Inferior parietal cortex (tissue), 1 donor: ENCODE results near the gene LAMC3.

Experiments
- DNase-seq: peaks from one replicate; pipeline ENCODE4 v3.0.0-alpha.2; 2016; ENCODE audit errors: extremely low spot score

Gene LAMC3

GRCh38 chr9:131011274-131012022 lies 2.5 kb downstream of the LAMC3 start:
- DNase-seq, result no peak

- DNase-seq, result no peak
Observed at GRCh38 chr9:131012023-131012334, 3.0 kb downstream of the LAMC3 start.

- no peak for DNase-seq
Observed at GRCh38 chr9:131012396-131012917, 3.5 kb downstream of the LAMC3 start.

GRCh38 chr9:131013015-131013755 lies 4.2 kb downstream of the LAMC3 start:
- no peak for DNase-seq

- DNase-seq, result no peak
Observed at GRCh38 chr9:131013771-131014676, 5.0 kb downstream of the LAMC3 start.

DNA sequence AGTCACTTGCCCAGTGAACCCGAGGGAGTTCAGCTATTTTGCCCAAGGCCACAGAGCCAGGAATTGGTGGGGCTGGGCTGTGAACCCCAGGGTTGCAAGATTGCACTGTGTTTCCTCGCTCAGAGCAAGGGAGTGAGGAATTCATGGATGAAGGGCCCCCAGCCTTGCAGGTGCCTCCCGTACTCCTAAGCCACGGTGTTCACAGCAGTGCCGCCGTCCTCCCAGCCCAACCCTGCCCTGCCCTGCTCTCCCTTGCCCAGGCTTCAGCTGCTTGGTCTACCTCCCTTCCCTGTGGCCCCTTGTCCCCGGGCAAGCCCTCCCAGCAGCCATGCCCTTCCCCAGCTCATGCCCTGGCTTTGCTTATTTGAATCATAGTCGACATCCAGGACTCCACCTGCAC lies 6.1 kb downstream of the LAMC3 start:
- no peak for DNase-seq

DNA sequence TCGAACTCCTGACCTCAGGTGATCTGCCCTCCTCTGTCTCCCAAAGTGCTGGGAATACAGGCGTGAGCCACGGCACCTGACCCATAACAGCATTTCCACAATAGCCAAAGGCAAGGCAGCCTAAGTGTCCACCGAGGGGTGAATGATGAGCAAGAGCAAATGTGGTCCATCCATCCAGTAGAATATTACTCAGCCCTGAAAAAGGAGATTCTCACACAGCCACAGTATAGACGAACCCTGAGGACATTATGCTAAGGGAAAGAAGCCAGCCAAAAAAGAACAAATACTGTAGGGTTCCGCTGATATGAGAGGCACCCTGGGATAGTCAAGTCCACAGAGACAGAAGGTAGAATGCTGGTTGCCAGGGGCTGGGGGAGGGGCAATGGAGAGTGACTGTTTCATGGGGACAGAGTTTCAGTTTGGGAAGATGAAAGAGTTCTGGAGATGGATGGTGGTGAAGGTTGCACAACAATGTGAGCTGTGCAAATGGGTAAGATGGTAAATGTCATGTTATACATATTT lies 7.0 kb downstream of the LAMC3 start:
- DNase-seq, result no peak

DNA sequence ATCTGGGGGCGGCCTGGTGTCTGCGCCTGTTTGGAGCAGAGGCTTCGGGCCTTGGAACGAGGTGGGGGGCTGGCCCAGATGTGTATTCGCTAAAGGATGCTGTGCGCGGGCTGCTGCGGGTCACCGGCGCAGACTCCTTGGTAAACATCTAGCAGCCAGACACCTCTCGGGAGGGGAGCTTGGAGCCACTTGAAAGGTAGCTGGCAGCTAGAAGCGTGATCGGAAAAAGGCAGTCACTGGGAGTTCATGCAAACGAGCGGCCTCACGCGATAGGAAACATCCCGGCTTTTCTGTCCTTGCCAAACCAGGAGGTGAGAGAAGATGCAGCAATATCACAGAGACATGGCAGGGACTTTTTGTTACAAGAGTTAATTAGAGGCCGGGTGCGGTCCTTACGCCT lies 8.1 kb downstream of the LAMC3 start:
- no peak for DNase-seq

GRCh38 chr9:131018621-131019020 lies 9.6 kb downstream of the LAMC3 start:
- DNase-seq, result no peak

DNA sequence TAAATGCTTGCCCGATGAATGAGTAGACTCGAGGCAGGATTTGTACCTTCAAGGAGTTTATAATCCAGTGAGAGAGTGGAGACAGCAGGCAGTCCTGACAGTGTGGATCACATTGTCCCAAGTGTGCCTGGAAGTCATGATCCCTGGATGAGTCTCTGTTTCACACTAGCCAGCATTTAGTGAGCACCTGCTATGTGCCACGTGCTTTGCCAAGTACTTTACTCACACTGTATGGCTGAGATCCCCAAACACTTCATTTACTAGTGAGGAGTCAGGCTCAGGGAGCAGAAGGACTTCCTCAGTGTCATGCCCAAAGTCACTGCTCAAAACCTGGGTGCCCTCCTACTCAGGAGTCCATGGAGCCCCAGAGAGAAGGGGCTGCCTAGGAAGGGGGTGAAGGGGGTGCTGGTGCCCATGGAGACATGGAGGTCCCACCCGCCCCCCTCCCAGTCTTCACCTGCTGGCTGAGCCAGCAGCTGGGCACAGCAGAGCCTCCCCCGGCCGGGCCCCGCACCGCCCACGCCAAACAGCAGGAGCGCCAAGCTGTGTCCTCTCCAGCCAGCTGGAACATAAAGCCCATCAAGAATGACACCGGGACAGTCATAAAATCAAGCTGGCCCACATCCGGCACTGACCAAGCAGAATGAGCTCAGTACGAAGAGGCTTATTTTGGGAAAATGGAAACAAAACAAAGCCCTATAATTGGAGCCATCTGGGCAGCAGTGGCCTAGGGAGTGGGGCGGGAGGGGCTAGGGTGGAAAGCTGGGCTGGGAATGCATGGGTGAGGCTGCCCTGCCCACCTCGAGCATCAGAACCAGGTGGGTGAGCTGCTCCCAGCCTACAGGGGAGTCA lies 10.6 kb downstream of the LAMC3 start:
- DNase-seq, result no peak

GRCh38 chr9:131020388-131020787 lies 11.4 kb downstream of the LAMC3 start:
- no peak for DNase-seq

DNA sequence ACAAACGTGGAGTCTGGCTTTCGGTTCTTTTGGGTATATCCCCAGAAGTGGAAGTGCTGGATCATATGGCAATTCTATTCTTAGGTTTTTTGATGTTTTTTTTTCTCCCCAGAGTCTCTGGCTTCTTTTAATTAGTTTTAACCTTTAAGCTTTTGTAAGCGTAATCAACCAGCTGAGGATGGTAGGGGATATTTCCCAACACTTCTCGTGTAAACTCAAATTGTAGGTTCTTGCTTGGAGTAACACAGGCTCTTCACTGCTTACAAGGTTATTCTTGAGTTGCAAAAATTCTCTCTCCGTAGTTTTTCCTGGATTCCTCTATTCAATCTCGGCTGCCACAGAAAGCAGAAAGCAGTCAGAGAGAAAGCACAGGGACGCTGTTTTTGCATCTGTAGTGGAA lies 11.9 kb downstream of the LAMC3 start:
- DNase-seq, result no peak

- DNase-seq, result no peak
Observed at GRCh38 chr9:131021785-131022184, 12.8 kb downstream of the LAMC3 start.

DNA sequence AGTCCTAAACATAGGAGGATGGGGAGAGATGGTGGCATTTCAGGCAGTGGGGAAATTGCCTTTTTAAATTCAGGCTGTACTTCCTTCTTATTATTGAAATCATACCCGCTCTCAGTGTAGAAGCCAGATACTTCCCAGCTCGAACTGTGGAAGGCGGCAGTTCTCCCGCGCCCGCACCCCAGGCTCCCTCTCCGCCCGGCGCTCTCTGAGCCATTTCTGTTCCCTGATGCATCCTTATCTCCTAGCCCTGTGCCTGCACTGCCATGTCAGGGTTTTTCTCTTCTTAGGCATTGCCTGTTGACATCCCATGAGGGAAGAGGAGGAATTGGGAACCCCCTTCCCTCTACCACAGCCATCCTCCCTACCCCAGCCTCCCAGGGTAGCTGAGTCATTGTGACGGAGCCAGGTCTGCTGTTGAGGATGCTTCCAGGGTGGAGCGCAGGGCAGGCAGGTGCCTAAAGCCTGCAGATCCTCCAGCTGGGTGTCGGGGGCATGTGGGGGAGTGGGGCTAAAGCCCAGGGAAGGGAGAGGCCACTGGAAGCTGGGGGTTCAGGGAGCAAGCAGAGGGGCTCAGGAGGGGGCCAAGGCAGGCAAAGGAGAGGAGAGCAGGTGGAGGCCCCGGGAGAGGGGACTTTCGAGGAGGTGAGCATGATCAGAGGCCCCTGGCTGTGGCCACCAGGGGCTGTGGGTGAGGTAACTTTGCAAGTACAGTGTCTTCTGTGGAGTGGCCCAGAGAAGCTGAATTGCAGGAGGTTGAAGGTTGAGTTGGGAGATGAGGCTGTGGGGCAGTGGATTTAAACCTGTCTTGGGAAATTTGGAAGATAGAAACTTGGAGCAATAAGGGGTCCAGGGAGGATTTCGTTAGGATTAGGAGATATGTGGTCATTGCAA lies 16.2 kb downstream of the LAMC3 start:
- DNase-seq, result no peak

DNA sequence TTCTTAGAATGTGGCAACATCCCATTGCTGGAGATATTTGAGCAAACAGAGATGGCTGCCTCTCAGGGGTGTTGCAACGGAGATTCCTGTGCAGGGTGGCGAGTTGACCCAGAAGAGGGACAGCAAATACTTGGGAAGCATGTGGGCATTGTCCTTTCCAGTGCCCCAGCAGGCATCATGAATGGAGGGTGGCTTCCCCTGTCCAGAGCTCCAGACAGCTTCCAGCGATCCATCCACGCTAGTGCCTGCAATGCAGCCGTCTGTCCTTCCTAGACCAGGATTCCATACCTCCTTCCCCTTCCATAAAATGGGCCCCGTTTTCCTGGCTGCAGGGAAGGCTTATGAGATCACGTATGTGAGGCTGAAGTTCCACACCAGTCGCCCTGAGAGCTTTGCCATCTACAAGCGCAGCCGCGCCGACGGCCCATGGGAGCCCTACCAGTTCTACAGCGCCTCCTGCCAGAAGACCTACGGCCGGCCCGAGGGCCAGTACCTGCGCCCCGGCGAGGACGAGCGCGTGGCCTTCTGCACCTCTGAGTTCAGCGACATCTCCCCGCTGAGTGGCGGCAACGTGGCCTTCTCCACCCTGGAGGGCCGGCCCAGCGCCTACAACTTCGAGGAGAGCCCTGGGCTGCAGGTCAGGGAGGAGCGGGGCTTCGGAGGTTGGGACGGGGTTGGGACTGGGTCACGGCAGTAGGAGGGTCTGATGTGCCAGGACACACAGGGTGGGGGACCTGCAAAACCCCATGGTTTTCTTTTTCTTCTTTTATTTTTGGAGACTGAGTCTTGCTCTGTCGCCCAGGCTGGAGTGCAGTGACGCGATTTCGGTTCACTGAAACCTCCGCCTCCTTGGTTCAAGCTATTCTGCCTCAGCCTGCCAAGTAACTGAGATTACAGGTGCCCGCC lies 17.2 kb downstream of the LAMC3 start:
- DNase-seq, result no peak

DNA sequence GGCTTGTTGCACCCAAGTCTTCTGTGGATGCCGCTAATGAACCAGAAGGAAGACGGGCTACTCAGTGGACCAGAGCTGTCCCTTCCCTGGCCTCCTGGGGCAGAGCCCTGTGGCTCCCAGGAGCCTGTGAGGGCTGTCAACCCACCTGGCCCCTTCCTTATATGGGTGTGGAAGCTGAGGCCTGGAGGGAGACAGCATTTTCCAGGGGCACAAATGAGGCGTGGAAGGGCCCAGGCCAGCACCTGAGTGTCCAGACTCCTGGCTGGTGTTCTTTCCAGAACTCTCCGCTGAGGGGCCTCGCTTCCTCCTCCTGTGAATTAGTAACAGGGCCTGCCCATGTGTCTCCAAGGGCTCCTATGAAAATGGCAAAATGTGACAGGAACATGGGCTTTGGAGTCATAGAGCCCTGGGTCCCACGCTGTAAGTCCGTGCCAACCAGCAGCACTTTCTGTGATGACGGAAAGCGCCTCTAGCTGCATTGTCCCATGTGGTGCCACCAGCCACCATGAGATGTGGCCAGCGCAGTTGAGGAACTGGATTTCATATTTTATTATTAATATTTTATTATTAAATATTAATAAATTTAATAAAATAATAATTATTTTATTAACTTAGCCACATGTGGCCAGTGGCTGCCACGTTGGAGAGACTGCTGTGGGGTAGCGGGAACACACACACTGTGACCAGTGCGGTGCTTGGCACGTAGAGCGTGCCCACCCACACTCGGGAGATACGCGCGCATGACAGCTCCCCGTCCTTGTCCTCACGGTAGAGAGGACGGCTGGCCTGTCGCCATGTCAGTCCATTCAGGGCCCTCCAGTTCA lies 18.3 kb downstream of the LAMC3 start:
- DNase-seq, result no peak

DNA sequence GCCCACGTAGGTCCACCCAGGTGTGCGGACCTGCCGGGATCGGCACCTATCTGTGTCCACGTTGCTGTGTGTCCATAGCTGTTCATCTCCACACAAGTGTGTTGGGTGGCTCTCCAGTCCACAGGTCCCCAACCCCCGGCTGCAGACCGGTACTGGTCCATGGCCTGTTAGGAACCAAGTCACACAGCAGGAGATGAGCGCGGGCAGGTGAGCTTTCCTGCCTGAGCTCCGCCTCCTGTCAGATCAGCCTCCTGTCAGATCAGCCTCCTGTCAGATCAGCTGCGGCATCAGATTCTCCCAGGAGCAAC lies 18.9 kb downstream of the LAMC3 start:
- DNase-seq, result no peak

DNA sequence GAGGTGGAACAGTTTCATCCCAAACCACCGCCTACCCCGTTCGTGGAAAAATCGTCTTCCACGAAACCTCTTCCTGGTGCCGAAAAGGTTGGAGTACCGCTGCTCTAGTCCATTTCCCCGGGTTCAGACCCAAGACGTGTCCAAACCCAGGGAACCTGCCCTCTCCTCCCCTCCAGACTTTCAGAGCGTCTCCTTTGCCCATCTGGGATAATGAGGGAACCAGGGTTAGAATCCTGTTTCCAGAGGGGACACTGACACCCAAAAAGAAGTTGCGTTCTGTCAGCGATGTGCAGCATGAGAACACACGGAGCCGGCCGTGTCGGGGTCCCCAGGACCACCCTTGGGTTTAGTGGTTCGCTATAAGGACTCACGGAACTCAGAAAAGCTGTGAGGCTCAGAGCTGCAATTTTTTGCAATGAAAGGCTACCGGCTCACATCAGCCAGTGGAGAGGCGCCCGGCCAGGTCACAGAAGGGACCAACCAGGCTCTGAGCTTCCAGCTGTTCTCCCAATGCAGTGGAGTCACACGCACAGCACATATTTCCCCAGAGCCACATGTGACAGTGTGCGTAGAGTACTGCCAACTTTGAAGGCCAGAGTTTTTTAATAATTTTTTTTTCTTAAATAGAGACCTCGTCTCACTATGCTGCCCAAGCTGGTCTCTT lies 19.4 kb downstream of the LAMC3 start:
- DNase-seq, result no peak
